CD4-positive, alpha-beta T cell treated with Interleukin-12 subunit alpha and Interleukin-12 subunit beta, for 1 hour (primary cell): ENCODE measurements around the gene TNS3.

ENCODE experiments used
- DNase-seq: peaks from one replicate; pipeline ENCODE4 v3.0.0-alpha.2; 2020

The TNS3 gene

DNA sequence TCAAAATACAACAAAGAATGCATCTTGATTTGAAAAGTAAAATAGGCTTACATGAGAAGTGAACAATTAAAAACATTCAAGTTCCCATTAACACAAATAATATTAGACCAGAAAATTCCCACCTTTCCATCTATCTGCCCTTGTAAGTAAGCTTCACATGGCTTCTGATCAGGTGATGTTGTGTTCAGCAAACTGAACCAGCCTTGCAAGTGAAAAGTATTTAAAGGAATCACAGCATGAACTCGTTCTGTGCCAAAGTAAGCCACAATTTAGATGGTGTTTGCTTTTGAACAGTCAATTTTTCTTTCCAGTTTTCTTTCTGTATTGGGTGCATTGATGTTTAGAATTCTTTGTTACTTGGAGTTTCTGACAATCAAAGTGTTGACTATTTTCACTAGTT lies 347.9 kb downstream of the TNS3 start:
- no peak for DNase-seq

GRCh38 chr7:47232751-47233412 lies 349.0 kb downstream of the TNS3 start:
- no peak for DNase-seq

DNA sequence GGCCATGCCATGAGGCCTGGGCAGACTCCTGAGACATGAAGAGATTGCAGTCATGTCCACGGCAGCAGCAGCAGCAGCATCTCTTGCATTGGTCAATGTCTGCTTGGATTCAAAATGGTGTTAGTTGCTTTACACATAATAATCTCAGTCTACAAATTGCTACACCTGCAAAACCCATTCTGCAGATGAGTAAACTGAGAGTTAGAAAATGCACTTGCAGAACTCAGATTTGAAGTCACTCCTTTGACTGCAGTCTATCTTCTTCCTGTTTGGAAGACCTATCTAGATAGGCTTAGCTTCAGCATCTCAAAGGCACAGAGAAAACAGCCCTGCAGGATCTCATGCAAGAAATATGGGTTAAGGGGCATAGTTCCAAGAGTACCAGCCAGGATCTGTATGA lies 350.3 kb downstream of the TNS3 start:
- no peak for DNase-seq

GRCh38 chr7:47231032-47231431 lies 350.9 kb downstream of the TNS3 start:
- no peak for DNase-seq

DNA sequence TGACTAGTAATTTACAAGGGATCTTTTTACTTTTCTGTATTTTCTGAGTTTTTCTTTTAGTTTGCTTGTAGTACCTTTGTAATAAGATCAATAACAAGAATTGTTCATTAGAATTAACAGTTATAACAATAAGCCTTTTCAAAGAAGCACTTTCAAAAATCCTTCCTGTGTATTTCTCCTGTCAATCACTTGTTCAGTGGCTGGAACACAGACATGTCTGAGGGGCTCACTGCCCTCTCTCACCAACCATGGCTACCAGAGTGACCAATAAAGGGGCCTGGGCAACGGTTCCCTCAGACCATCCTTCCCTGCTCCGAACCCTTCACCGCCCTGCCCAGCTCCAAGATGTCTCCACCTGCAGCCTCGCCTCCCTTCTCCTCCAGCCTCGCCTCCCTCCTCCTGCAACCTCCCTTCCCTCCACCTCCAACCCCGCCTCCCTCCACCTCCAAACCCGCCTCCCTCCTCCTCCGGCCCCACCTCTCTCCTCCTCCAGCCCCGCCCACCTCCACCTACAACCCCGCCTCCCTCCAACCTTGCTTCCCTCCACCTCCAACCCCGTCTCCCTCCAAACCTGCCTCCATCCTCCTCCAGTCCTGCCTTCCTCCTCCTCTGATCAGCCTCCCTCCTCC lies 353.4 kb downstream of the TNS3 start:
- no peak for DNase-seq

GRCh38 chr7:47227762-47228177 lies 354.1 kb downstream of the TNS3 start:
- DNase-seq: no peak

GRCh38 chr7:47226696-47227095 lies 355.2 kb downstream of the TNS3 start:
- DNase-seq: no peak

DNA sequence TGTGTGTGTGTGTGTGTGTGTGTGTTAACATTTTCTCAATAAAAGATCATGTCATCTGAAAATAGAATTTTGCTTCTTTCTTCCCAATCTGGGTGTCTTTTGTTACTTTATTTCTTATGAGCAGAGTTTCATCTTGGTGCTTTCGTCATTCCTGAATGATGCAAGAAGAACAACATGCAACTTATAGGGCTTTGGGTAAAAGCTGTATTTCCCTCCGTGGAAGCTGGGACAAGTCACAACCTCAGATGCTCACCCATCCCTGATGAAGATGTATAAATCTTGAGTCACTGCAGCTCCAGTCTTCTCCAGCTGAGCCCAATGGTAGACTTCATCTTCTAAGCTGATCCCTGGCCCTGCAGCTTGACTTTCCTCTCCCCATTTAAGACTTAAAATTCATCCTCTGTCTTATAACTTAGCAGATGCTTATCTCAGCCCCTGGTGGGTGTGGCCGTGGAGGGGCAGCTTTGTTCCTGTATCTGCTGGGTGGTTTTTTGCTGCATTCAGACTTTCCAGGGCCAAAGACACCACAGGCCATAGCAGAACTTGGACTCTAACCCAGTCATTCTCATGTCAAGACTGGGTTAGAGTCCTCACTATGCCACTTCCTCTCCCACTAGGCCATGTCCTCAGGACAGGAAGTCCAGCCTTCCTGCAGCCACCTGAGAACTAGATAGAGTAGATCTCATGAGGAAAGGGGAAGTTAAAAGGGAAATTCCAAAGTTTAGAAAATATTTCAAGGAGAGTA lies 356.4 kb downstream of the TNS3 start:
- no peak for DNase-seq
